GM23338 (cell line): ENCODE results near the gene MAN2A2.

Experiments
- CREB1 ChIP-seq: fragments of 250-450 bp; sonication (Bioruptor Pico); IDR thresholded peaks from 2 replicates; pipeline ENCODE4 v1.5.0; 2020; ENCODE audit warnings: low read depth, mild to moderate bottlenecking, moderate library complexity
- EZH2 ChIP-seq: fragments of 200-600 bp; sonication (generic); IDR thresholded peaks from one replicate; pipeline ENCODE4 v1.8.0; 2017; ENCODE audit warnings: antibody characterized with exemption, mild to moderate bottlenecking, low read depth; ENCODE audit not compliant: unreplicated experiment
- EZH2phosphoT487 ChIP-seq: fragments of 200-600 bp; sonication (generic); IDR thresholded peaks from one replicate; pipeline ENCODE4 v1.8.1; 2018; ENCODE audit warnings: antibody characterized with exemption; ENCODE audit not compliant: unreplicated experiment
- JUNB ChIP-seq: IDR thresholded peaks from one replicate; pipeline ENCODE4 v1.6.1; 2016; ENCODE audit warnings: antibody characterized with exemption; ENCODE audit not compliant: unreplicated experiment
- POLR2AphosphoS5 ChIP-seq: IDR thresholded peaks from 2 replicates; pipeline ENCODE4 v1.6.1; 2016; ENCODE audit warnings: antibody characterized with exemption, low read depth
- TF ChIP-seq, protein P1 (sequence below), 2 experiments: fragments of 200-600 bp in 1 of 2; sonication (generic) in 1 of 2; conservative IDR thresholded peaks; 2 replicates each; pipeline versions ENCODE4 v1.5.1 to v1.6.1; 2016 to 2017; ENCODE audit warnings: antibody characterized with exemption in 2 of 2, low read depth in 2 of 2, mild to moderate bottlenecking in 2 of 2, moderate library complexity in 1 of 2
- TF ChIP-seq, protein P2 (sequence below): IDR thresholded peaks from 2 replicates; pipeline ENCODE4 v1.6.1; 2016; ENCODE audit warnings: antibody characterized with exemption
- TF ChIP-seq, protein P3 (sequence below): IDR thresholded peaks from one replicate; pipeline ENCODE4 v1.6.1; 2018; ENCODE audit warnings: antibody characterized with exemption; ENCODE audit not compliant: unreplicated experiment

DNA sequence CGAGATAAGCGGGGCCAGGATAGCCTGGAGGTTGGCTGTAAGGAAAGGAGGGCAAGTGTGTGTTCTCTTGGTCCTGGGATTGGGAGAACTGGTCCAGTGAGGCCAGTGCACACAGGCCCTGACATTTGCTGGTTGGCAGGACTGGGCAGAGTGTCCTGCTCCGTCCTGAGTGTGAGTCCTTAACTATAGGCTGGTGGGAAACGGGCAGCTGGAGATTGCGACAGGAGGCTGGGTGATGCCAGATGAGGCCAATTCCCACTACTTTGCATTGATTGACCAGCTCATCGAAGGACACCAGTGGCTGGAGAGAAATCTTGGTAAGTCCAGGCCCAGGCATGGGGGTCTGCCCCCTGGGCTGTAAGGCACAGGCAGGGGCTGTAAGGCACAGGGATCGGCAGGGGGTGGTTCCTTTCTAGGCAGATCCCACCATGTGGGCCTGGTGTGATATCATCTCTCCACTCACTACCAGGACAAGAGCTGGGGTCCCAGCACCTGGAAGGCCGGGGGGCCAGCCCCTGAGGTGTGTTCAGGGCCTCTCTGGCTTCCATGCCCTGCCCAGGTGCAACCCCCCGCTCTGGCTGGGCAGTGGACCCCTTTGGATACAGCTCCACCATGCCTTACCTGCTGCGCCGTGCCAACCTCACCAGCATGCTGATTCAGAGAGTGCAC lies 3.2 kb downstream of the MAN2A2 start:
- TF ChIP-seq, protein P1, sequence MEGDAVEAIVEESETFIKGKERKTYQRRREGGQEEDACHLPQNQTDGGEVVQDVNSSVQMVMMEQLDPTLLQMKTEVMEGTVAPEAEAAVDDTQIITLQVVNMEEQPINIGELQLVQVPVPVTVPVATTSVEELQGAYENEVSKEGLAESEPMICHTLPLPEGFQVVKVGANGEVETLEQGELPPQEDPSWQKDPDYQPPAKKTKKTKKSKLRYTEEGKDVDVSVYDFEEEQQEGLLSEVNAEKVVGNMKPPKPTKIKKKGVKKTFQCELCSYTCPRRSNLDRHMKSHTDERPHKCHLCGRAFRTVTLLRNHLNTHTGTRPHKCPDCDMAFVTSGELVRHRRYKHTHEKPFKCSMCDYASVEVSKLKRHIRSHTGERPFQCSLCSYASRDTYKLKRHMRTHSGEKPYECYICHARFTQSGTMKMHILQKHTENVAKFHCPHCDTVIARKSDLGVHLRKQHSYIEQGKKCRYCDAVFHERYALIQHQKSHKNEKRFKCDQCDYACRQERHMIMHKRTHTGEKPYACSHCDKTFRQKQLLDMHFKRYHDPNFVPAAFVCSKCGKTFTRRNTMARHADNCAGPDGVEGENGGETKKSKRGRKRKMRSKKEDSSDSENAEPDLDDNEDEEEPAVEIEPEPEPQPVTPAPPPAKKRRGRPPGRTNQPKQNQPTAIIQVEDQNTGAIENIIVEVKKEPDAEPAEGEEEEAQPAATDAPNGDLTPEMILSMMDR (conservative IDR thresholded peaks at IDR 0.05; ENCODE audit: low read depth in 2 of 2): no peak
- TF ChIP-seq, protein P2, sequence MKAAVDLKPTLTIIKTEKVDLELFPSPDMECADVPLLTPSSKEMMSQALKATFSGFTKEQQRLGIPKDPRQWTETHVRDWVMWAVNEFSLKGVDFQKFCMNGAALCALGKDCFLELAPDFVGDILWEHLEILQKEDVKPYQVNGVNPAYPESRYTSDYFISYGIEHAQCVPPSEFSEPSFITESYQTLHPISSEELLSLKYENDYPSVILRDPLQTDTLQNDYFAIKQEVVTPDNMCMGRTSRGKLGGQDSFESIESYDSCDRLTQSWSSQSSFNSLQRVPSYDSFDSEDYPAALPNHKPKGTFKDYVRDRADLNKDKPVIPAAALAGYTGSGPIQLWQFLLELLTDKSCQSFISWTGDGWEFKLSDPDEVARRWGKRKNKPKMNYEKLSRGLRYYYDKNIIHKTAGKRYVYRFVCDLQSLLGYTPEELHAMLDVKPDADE: no peak
- TF ChIP-seq EZH2phosphoT487 (no peak), POLR2AphosphoS5 (no peak), EZH2 (no peak), JUNB (no peak), CREB1 (no peak)
- TF ChIP-seq, protein P3, sequence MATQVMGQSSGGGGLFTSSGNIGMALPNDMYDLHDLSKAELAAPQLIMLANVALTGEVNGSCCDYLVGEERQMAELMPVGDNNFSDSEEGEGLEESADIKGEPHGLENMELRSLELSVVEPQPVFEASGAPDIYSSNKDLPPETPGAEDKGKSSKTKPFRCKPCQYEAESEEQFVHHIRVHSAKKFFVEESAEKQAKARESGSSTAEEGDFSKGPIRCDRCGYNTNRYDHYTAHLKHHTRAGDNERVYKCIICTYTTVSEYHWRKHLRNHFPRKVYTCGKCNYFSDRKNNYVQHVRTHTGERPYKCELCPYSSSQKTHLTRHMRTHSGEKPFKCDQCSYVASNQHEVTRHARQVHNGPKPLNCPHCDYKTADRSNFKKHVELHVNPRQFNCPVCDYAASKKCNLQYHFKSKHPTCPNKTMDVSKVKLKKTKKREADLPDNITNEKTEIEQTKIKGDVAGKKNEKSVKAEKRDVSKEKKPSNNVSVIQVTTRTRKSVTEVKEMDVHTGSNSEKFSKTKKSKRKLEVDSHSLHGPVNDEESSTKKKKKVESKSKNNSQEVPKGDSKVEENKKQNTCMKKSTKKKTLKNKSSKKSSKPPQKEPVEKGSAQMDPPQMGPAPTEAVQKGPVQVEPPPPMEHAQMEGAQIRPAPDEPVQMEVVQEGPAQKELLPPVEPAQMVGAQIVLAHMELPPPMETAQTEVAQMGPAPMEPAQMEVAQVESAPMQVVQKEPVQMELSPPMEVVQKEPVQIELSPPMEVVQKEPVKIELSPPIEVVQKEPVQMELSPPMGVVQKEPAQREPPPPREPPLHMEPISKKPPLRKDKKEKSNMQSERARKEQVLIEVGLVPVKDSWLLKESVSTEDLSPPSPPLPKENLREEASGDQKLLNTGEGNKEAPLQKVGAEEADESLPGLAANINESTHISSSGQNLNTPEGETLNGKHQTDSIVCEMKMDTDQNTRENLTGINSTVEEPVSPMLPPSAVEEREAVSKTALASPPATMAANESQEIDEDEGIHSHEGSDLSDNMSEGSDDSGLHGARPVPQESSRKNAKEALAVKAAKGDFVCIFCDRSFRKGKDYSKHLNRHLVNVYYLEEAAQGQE: no peak
